Testis (tissue), 3 donors: ENCODE measurements around the gene EPC1. TPM values are rescaled to one million over a fixed set of nuclear protein-coding genes. Genes with fewer than 3 reads are reported as not detected.

Experiments used
- DNase-seq: peaks from one replicate; pipeline ENCODE4 v3.0.0-alpha.2; 2019
- H3K27ac ChIP-seq, 2 donors: fragments of 200-600 bp; sonication (generic); one replicate each; pipeline ENCODE4 v1.5.1; 2019
- H3K27me3 ChIP-seq: fragments of 200-600 bp; sonication (generic); one replicate; pipeline ENCODE4 v1.5.1; 2019
- H3K36me3 ChIP-seq: fragments of 200-600 bp; sonication (generic); one replicate; pipeline ENCODE4 v1.5.1; 2017; ENCODE audit warnings: low read depth; ENCODE audit errors: missing control alignments
- H3K4me1 ChIP-seq: fragments of 200-600 bp; sonication (generic); one replicate; pipeline ENCODE4 v1.5.1; 2019
- H3K4me3 ChIP-seq, 2 donors: fragments of 200-600 bp; sonication (generic); one replicate each; pipeline ENCODE4 v1.5.1; 2017 to 2019
- H3K9me3 ChIP-seq: fragments of 200-600 bp; sonication (generic); one replicate; pipeline ENCODE4 v1.5.1; 2017
- POLR2A ChIP-seq: fragments of 450-650 bp; IDR thresholded peaks from one replicate; pipeline ENCODE4 v1.6.1; 2017; ENCODE audit warnings: antibody characterized with exemption, mild to moderate bottlenecking, moderate library complexity
- WGBS, 2 donors: methylation state at CpG; one replicate each; pipeline ENCODE4 v1.1.5; 2018; 5-methylcytosine and 5-hydroxymethylcytosine counted together
- intact Hi-C: fragments of 100-400 bp; cut with DNase I; formaldehyde crosslinking; loops from one replicate; pipeline ENCODE4 v1.15.1; 2023; ENCODE audit warnings: low total_unique reads
- polyA plus RNA-seq: library from polyadenylated mRNA; stranded (reverse); fragments of 350-450 nt; fragmentation: Illumina TruSeq; extraction: RNeasy Lipid Tissue Mini Kit (QIAGEN cat#74804); gene quantifications from one replicate; pipeline ENCODE4 v1.2.3, GENCODE V29; 2014; ENCODE audit warnings: low read depth, low replicate concordance; ENCODE audit not compliant: insufficient read depth
- total RNA-seq, 2 donors: library from RNA; depleted of rRNA; stranded (reverse); fragments of >200 nt; gene quantifications; one replicate each; pipeline ENCODE4 v1.2.3, GENCODE V29; 2016
- TF ChIP-seq, protein P1 (sequence below), 3 experiments: fragments of 450-650 bp in 2 of 3; fragments of 200-600 bp in 1 of 3; sonication (generic) in 1 of 3; IDR thresholded peaks; one replicate each; pipeline ENCODE4 v1.5.1; 2016 to 2019; ENCODE audit warnings: antibody characterized with exemption in 3 of 3, mild to moderate bottlenecking in 2 of 3, moderate library complexity in 1 of 3

Gene EPC1
- total and polyA plus RNA-seq, 3 donors from 2014 or later = 34.8 to 65.8 (median 65.4) TPM

DNA sequence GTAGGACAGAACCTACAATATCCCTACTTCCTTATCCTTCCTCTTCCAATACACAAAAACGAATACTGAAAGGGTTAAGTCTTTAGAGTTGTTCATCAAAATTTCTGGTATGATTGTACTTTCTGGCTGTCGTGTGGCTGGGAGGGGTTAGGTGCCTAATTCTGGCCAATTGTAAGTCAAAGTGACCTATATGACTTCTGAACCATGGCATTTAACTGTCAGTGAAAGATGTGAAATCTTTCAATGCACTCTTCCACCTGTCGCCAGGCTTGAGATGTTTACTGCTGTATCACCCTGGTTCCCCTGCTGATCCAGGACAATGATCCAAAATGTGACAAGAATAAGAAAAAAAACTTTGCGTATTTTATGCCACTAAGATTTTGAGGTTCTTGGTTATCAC lies 20.8 kb downstream of the EPC1 start:
- WGBS, 2 donors = 71 to 76% methylated on average over 4 of the region's 4 CpGs
- Histone ChIP-seq H3K27ac (no peak overlapping the region), H3K9me3 (no peaks in the 10 kb centered on the region), H3K36me3 (no peaks in the 10 kb centered on the region), H3K4me3 (no peak overlapping the region), H3K27me3 (no peaks in the 10 kb centered on the region), H3K4me1 (peaks cover 29% of the 10 kb centered on the region)
- no peak for DNase-seq
- TF ChIP-seq POLR2A = no peak
- TF ChIP-seq, protein P1, sequence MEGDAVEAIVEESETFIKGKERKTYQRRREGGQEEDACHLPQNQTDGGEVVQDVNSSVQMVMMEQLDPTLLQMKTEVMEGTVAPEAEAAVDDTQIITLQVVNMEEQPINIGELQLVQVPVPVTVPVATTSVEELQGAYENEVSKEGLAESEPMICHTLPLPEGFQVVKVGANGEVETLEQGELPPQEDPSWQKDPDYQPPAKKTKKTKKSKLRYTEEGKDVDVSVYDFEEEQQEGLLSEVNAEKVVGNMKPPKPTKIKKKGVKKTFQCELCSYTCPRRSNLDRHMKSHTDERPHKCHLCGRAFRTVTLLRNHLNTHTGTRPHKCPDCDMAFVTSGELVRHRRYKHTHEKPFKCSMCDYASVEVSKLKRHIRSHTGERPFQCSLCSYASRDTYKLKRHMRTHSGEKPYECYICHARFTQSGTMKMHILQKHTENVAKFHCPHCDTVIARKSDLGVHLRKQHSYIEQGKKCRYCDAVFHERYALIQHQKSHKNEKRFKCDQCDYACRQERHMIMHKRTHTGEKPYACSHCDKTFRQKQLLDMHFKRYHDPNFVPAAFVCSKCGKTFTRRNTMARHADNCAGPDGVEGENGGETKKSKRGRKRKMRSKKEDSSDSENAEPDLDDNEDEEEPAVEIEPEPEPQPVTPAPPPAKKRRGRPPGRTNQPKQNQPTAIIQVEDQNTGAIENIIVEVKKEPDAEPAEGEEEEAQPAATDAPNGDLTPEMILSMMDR (IDR thresholded peaks at IDR 0.05) = no peak
- intact Hi-C loops = no loop called here

DNA sequence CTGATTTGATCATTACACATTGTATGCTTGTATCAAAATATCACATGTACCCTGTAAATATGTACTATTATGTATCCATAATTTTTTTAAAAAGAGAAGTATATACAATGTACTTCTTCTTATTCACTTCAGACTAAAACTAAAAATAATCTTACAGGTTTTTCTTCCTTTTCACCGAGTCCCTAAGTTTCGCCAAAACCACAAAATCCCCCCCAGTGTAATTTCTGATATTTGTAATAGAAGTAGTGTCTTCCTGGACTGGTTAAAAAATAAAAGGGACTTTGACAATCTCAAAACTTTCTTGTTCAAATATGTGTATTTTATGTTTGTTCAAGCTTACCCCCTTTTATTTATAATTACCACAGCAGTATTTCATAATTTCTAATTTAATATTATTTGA lies 23.9 kb downstream of the EPC1 start:
- 64 to 72% methylated on average over 2 of the region's 2 CpGs for WGBS, 2 donors
- intact Hi-C loops = no loop called here
- H3K4me3 ChIP-seq = no peak overlapping the region
- H3K27me3 ChIP-seq = no peaks in the 10 kb centered on the region
- H3K9me3 ChIP-seq = no peaks in the 10 kb centered on the region
- TF ChIP-seq, protein P1 (IDR thresholded peaks at IDR 0.05) = no peak
- TF ChIP-seq POLR2A = no peak
- H3K36me3 ChIP-seq = no peaks in the 10 kb centered on the region
- no peak overlapping the region for H3K27ac ChIP-seq
- no peak for DNase-seq
- H3K4me1 ChIP-seq = peaks cover 11% of the 10 kb centered on the region

DNA sequence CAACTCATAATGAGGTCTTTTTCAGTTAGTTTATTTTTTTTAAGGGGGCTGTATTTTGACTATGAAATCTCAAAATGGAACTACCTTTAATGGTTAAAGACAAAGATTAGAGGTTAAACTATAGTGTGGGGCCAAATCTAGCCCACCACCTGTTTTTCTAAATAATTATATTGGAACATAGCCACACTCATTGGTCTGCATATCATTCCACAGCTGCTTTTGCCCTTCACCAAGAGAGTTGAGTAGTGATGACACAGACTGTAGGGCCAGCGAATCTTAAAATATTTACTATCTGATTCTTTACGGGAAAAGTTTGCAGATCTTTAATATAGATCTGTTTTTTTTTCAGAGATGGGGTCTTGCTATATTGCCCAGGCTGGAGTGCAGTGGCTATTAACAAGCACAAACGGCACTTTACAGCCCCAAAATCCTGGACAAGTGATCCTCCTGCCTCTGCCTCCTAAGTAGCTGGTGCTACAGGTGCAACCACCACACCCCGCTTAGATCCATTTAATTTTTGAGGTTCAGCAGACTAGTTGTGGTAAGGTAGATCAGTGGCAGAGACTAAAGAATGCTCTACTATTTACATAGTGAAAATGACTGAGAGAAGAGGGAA lies 25.8 kb downstream of the EPC1 start:
- H3K4me3 ChIP-seq = no peak overlapping the region
- TF ChIP-seq POLR2A = no peak
- TF ChIP-seq, protein P1 (IDR thresholded peaks at IDR 0.05) = no peak
- intact Hi-C loops = no loop called here
- H3K36me3 ChIP-seq = no peaks in the 10 kb centered on the region
- H3K27me3 ChIP-seq = no peaks in the 10 kb centered on the region
- no peaks in the 10 kb centered on the region for H3K9me3 ChIP-seq
- no peak for DNase-seq
- 96 to 99% methylated on average over 4 of the region's 4 CpGs for WGBS, 2 donors
- peaks cover 15% of the 10 kb centered on the region for H3K4me1 ChIP-seq
- no peak overlapping the region for H3K27ac ChIP-seq

DNA sequence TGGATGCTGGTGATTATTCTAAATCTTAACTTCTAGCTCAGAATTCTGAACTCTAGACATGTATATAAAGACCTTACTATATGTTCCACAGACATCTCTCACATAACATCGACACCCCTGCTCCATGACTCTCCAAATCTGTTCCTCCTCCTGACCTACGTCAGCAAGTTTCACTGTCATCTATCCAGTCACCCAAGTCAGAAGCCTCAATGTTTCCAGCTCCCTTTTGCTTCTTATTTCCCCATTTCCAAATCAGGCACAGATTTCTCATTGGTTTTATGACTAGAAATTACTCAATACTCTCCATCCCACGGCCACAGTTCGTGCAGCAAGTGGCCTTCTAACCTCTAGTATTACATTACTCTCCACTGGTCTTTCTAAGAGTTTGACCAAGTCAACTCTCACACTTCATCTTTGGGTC lies 28.5 kb downstream of the EPC1 start:
- peaks cover 15% of the 10 kb centered on the region for H3K4me1 ChIP-seq
- H3K9me3 ChIP-seq = no peaks in the 10 kb centered on the region
- DNase-seq = no peak
- intact Hi-C loops = no loop called here
- 71 to 85% methylated on average over 4 of the region's 4 CpGs for WGBS, 2 donors
- H3K27ac ChIP-seq = no peak overlapping the region
- H3K4me3 ChIP-seq = no peak overlapping the region
- TF ChIP-seq POLR2A = no peak
- TF ChIP-seq, protein P1 (IDR thresholded peaks at IDR 0.05) = no peak
- no peaks in the 10 kb centered on the region for H3K36me3 ChIP-seq
- no peaks in the 10 kb centered on the region for H3K27me3 ChIP-seq

DNA sequence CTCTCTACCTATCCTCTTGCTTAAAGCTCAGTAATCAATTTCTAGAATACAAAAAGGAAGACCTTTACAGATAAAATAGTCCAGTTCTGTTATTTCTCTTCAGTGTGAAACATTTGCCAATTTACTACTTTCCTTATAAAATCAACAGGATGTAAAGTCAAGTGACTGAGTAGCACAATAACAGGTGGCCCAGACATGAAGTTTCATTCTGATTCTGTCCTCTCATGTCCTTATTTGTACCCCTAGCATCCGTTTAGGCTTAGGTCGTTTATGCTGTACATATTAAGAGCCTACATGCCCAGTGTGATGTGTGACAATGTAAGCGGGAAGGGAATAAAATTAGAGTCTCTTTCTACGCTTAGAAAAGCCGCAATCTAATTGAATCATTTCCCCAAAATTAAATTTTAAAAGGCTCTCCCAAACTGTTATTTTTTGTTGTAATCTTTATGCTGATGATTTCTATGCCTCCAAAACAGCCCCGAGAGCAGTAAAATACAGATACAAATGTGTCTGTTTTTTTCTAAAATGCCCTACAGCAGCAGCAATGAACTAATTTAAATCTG lies 29.1 kb downstream of the EPC1 start:
- 65 to 66% methylated on average over 6 of the region's 6 CpGs for WGBS, 2 donors
- Histone ChIP-seq H3K27ac (no peak overlapping the region), H3K9me3 (no peaks in the 10 kb centered on the region), H3K27me3 (no peaks in the 10 kb centered on the region), H3K4me3 (no peak overlapping the region), H3K4me1 (peaks cover 13% of the 10 kb centered on the region), H3K36me3 (no peaks in the 10 kb centered on the region)
- no peak for TF ChIP-seq POLR2A
- TF ChIP-seq, protein P1 (IDR thresholded peaks at IDR 0.05) = no peak
- no peak for DNase-seq
- intact Hi-C loops = no loop called here
